Calu3 (cell line): ENCODE results near the gene HEPHL1. TPM values are rescaled to one million over a fixed set of nuclear protein-coding genes. Genes with fewer than 3 reads are reported as not detected.

Experiments used
- BruUV-seq: library from RNA; stranded (reverse); fragments of 400-500 nt; replicated peaks from 2 replicates; lab custom pipeline; 2021; lab: Mats Ljungman, UMichigan
- CTCF ChIA-PET: fragments of 300-600 bp; sonication (Branson Sonifier 250); formaldehyde crosslinking; loops from one replicate; lab custom pipeline; 2022; ENCODE audit warnings: antibody characterized with exemption; lab: Charles Lee
- DNase-seq: peaks from one replicate; pipeline ENCODE4 v3.0.0; 2022
- H3K27ac Mint-ChIP-seq: one replicate; pipeline ENCODE4 v1.8.0; 2022; ENCODE audit warnings: mixed read lengths; ENCODE audit not compliant: unreplicated experiment
- H3K27me3 Mint-ChIP-seq: one replicate; pipeline ENCODE4 v1.8.0; 2022; ENCODE audit warnings: mixed read lengths; ENCODE audit not compliant: unreplicated experiment
- H3K36me3 Mint-ChIP-seq: one replicate; pipeline ENCODE4 v1.8.0; 2022; ENCODE audit warnings: mild to moderate bottlenecking, moderate library complexity, mixed read lengths; ENCODE audit not compliant: insufficient read depth, unreplicated experiment
- H3K4me1 Mint-ChIP-seq: one replicate; pipeline ENCODE4 v1.8.0; 2022; ENCODE audit warnings: mild to moderate bottlenecking, low read depth, mixed read lengths; ENCODE audit not compliant: unreplicated experiment
- H3K4me3 Mint-ChIP-seq: one replicate; pipeline ENCODE4 v1.8.0; 2022; ENCODE audit warnings: mild to moderate bottlenecking, low read depth, moderate library complexity, mixed read lengths; ENCODE audit not compliant: unreplicated experiment
- H3K9me3 Mint-ChIP-seq: one replicate; pipeline ENCODE4 v1.8.0; 2022; ENCODE audit warnings: low read depth, mixed read lengths; ENCODE audit not compliant: unreplicated experiment
- CTCF ChIP-seq: fragments of 200-600 bp; IDR thresholded peaks from one replicate; pipeline ENCODE4 v1.8.0; 2022; ENCODE audit warnings: antibody characterized with exemption; ENCODE audit not compliant: unreplicated experiment
- intact Hi-C: fragments of 100-400 bp; cut with micrococcal nuclease; formaldehyde crosslinking; loops from one replicate; pipeline ENCODE4 v1.10.0; 2022; ENCODE audit not compliant: unreplicated experiment
- total RNA-seq: library from RNA; stranded (reverse); gene quantifications from 2 replicates; pipeline ENCODE4 v1.2.3, GENCODE V29; 2022

HEPHL1 gene
- total RNA-seq, 1 experiment from 2014 or later, result not detected

GRCh38 chr11:94111241-94111640, 90.1 kb downstream of the HEPHL1 start:
- peaks cover 6% of the 10 kb centered on the region for H3K4me1 Mint-ChIP-seq
- CTCF ChIA-PET, result no interaction called here
- no peak for TF ChIP-seq CTCF
- H3K4me3 Mint-ChIP-seq, result no peak overlapping the region
- H3K27ac Mint-ChIP-seq, result no peak overlapping the region
- no peaks in the 10 kb centered on the region for H3K27me3 Mint-ChIP-seq
- no TSS peak for BruUV-seq
- no peaks in the 10 kb centered on the region for H3K36me3 Mint-ChIP-seq
- intact Hi-C loops, result no loop called here
- peaks cover 9% of the 10 kb centered on the region for H3K9me3 Mint-ChIP-seq
- DNase-seq, result no peak

DNA sequence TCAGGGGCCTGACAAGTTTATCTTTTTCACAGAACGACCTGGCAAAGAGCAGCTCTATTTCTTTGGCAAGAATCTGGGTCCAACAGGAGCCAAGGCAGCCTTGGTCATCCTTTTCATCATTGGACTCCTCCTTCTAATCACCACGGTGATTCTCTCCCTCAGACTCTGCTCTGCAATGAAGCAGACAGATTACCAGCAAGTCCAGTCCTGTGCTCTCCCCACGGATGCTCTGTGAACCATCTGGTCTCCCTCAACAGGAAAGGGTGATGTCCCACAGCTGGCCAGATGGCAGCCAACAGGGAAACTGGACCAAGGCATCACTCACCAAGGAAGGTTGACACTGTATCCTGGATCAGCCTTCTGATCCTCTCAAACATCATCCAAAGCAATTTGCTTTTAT, 90.5 kb downstream of the HEPHL1 start:
- no peak for TF ChIP-seq CTCF
- Mint-ChIP-seq H3K27me3 (no peaks in the 10 kb centered on the region), H3K4me3 (no peak overlapping the region), H3K27ac (no peak overlapping the region), H3K4me1 (peaks cover 9% of the 10 kb centered on the region), H3K36me3 (no peaks in the 10 kb centered on the region), H3K9me3 (peaks cover 9% of the 10 kb centered on the region)
- intact Hi-C loops, result no loop called here
- CTCF ChIA-PET, result no interaction called here
- BruUV-seq, result no TSS peak
- no peak for DNase-seq

DNA sequence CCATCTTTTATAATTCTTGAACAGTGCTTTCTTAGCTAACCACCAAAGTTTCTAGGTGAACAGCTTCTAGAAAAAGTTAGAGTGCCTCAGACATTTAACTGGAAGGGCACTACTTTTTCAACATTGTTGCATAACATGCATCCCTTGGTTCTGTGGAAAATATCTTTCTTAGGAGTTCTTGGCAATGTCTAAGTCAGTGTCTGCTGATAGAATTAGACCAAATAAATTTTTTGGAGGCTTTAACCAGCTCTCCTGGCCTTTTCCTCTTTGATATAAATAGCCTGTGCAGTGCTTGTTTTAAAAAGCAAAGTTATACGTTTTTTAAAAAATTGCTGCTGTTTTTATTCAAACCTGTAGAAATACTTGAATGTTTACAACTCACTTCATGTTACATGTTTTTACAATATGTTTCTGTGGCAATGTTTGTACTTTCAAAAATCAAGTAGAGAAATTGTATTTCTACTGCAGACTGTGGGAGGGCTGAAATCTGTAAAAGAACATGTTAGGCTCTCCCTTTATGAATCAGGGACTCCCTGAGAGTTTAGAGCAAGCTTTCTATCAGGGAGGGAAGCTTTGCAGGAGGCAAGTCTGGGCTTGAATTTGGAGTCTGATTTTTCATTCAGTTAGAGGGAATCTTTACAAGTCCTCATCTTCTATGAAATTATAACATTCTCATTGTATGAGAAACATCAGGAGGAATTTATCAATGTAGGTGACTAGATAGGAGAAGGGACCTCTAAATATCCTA, 91.2 kb downstream of the HEPHL1 start:
- H3K36me3 Mint-ChIP-seq, result no peaks in the 10 kb centered on the region
- CTCF ChIA-PET, result interaction anchor here (0.6 kb wide), 1 partner anchor 145 kb away, joined by 5 read pairs; no protein-coding TSS in a partner anchor
- DNase-seq, result no peak
- TF ChIP-seq CTCF, result no peak
- no peak overlapping the region for H3K4me3 Mint-ChIP-seq
- peaks cover 9% of the 10 kb centered on the region for H3K9me3 Mint-ChIP-seq
- H3K27ac Mint-ChIP-seq, result no peak overlapping the region
- peaks cover 9% of the 10 kb centered on the region for H3K4me1 Mint-ChIP-seq
- BruUV-seq, result no TSS peak
- no peaks in the 10 kb centered on the region for H3K27me3 Mint-ChIP-seq
- intact Hi-C loops, result no loop called here

DNA sequence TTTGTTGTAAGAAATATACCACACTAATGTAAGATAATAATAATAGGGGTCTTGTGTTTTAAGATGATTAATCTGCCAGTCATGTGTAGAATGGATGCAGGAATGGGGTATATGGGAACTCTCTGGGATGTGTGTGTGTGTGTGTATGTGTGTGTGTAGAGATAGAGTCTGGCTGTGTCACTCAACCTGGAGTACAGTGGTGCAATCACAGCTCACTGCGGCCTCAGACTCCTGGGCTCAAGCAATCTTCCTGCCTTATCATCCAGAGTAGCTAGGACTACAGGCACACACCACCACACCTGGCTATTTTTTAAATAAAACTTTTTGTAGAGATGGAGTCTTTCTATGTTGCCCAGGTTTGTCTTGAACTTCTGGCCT, 96.0 kb downstream of the HEPHL1 start:
- peaks cover 9% of the 10 kb centered on the region for H3K4me1 Mint-ChIP-seq
- H3K36me3 Mint-ChIP-seq, result no peaks in the 10 kb centered on the region
- no TSS peak for BruUV-seq
- H3K4me3 Mint-ChIP-seq, result no peak overlapping the region
- DNase-seq, result no peak
- H3K9me3 Mint-ChIP-seq, result peaks cover 8% of the 10 kb centered on the region
- H3K27ac Mint-ChIP-seq, result no peak overlapping the region
- intact Hi-C loops, result no loop called here
- CTCF ChIA-PET, result no interaction called here
- no peak for TF ChIP-seq CTCF
- no peaks in the 10 kb centered on the region for H3K27me3 Mint-ChIP-seq
